Superior temporal gyrus (tissue), 1 donor: ENCODE measurements around the gene CARD6.
"Not testable (repeated sequence)": the region's sequence is repeated elsewhere in the genome, so short reads cannot be mapped to it uniquely, and the experiment has no call there.

Experiments
- DNase-seq: peaks from one replicate; pipeline ENCODE4 v3.0.0-alpha.2; 2016; ENCODE audit errors: extremely low spot score

The CARD6 gene

GRCh38 chr5:40841068-40841805 is at the start of gene CARD6:
Gene CARD6 (plus strand): TSS chr5:40841367. CDS start chr5:40841383, 16 bp downstream.
- no peak for DNase-seq

- no peak for DNase-seq
Measured at GRCh38 chr5:40791715-40792139, 49.4 kb upstream of the CARD6 start.

DNA sequence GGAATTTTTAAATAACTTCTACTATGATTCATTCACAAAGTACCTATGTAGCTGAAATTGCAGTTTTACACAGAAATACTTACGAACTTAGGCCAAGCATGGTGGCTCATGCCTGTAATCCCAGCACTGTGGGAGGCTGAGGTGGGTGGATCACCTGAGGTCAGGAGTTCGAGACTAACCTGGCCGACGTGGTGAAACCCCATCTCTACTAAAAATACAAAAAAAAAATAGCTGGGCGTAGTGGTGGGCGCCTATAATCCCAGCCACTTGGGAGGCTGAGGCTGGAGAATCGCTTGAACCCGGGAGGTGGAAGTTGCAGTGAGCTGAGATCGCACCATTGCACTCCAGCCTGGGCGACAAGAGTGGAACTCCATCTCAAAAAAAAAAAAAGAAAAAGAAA is 48.5 kb upstream of the CARD6 start:
- DNase-seq = not testable (repeated sequence)

- not testable (repeated sequence) for DNase-seq
Measured at GRCh38 chr5:40794340-40794739, 46.8 kb upstream of the CARD6 start.

DNA sequence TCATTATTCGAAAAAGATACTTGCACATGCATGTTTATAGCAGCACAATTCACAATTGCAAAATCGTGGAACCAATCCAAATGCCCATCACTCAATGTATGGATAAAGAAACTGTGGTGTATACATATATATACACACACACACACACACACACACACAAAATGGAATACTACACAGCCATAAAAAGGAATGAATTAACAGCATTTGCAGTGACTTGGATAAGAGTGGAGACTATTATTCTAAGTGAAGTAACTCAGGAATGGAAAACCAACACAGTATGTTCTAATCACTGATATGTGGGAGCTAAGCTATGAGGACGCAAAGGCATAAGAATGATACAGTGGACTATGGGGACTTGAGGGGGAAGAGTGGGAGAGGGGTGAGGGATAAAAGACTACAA is 46.3 kb upstream of the CARD6 start:
- DNase-seq = not testable (repeated sequence)

DNA sequence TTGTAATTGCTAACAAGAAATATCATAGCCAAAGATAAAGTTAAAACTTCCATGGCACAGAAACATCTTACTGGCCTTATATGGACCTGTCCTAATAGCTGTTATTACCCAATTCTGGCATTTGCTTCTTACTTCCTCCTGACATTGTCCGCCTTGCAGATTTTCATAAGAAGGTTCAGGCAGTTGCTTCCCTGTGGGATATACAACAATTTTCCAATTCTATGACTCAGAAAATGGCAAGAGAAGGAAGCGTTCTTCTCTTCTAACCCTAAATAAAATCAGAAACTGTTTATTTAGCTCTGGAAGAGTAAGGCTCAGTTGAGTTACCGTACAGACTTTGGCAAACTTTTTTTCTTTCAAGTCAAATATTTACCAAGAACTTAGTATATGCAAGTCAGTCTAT is 44.7 kb upstream of the CARD6 start:
- DNase-seq = no peak

GRCh38 chr5:40797273-40798011 is 43.7 kb upstream of the CARD6 start:
- DNase-seq = peak; percentile 58

DNA sequence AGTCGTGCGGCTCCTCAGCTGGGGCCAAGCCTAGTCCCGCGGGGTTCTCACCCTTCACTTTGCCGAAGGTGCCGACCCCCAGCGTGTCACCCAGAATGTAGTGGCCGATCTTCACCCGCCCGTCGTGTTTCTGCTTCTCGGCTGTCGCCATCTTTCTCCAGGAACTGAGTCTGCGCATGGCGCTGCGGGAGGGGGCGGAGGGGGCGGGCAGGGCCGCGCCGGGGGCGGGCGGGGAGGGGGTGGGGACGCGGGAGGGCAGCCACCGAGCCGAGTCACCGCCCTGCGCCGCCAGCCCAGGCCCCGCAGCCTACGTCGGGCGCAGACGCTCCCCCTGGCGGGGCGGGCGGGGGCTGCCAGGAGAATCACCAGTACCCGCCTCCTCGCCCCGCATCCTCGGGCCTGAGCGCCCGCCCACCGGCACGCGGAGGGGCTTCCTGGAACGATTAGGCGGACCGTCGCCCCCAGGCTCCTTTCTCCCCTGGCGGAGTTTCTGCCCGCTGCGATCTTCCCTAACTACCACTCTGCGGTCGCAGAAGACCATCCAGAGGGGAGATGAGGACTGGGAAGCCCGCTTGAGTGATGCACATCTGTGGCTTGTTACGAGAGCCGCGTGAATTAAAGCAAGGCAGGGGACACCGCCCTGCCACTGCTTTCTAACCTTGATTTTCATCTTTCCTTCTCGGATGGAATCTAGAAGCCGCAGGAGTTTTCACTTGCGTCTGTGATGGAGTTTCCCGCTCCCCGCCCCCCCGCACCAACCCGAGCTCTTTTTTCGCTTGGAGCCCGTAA is 43.0 kb upstream of the CARD6 start, which contains the start of gene PRKAA1:
TSS of gene PRKAA1 (minus strand) at position 363 of the 789 bp plus-strand sequence. CDS start at position 178, 185 bp downstream.
- DNase-seq = peak; percentile 84

- DNase-seq = peak; percentile 73
Measured at GRCh38 chr5:40798801-40799210, 42.4 kb upstream of the CARD6 start.

DNA sequence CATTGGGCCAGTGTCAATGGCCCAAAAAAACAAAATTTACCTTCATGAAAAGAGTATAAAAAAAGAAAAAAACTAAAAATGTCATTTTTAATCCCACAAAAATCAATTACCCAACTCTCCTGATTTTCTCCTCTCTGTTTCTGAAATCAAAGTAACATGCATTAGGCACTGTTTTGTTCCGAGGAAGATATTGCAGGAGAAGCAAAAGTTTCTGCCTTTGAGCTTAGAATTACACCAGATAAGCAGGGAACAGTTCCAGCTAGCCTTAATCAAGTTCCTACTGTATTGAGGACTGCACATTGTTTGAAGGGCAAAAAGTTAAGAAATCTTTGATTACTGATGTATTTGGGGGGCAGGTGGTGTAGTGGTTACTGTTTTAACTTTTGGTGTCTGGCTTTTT is 41.9 kb upstream of the CARD6 start:
- no peak for DNase-seq

GRCh38 chr5:40801771-40802562 is 39.2 kb upstream of the CARD6 start:
- no peak for DNase-seq

DNA sequence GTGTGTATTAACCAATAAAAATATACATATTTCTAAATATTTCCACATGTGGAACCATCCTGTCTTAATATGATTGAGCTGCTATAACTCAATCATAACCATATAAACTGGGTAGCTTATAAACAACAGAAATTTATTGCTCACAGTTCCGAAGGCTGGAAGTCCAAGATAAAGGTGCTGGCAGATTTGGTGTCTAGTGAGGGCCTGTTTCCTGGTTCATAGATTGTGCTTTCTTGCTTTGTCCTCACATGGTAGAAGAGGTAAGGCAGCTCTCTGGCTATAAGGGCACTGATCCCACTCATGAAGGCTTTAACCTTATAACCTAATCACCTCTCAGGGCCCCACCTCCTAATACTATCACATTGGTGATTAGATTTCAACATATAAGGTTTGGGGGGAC is 29.0 kb upstream of the CARD6 start:
- no peak for DNase-seq

DNA sequence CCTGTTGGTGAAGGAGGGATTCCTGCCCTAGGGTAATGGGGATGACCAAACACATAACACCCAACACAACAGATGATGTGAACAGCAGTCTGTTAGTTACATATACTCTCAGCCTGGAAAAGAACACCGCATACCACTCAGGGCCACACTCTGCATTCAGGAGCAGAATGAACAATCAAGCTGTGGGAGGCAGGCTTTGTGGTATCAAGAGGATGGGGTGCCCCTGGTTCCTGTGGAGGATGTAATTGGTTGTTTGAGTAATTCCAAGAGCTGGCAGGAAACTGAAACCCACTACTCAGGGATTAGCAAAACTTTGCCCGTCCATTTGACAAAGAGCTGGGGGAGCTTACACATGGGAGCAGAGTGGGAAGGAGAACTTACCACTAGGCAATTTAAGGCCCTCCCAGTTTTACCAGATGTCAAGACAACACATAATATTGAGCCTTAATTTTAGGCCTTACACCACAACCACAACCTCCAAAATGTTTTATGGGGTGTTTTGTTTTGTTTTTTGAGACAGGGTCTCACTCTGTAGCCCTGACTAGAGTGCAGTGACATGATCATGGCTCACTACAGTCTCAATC is 27.4 kb upstream of the CARD6 start:
- no peak for DNase-seq

- DNase-seq = no peak
Measured at GRCh38 chr5:40823459-40823858, 17.7 kb upstream of the CARD6 start.

DNA sequence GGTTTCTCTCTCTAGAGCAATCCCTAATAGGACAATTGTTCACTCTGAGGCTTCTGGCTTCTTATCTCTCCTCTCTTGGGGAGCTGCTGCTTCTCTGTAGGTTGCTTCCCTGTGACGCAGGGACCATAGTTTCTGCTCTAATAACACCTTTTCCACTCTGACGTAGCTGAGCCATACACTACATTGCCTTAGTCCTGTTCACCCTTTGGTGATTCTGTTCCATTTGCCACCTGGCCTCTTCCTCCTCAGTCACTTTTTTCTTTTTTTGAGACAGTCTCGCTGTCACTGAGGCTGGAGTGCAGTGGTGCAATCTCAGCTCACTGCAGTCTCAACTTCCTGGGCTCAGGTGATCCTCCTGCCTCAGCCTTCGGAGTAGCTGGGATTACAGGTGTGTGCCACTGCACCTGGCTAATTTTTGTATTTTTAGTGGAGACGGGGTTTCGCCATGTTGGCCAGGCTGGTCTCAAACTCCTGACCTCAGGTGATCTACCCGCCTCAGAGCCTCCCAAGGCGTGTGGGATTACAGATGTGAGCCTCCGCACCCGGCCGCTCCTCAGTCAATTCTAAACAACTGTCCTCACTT is 15.6 kb upstream of the CARD6 start:
- DNase-seq = not testable (repeated sequence)

GRCh38 chr5:40826489-40827187 is 14.5 kb upstream of the CARD6 start:
- DNase-seq = no peak

DNA sequence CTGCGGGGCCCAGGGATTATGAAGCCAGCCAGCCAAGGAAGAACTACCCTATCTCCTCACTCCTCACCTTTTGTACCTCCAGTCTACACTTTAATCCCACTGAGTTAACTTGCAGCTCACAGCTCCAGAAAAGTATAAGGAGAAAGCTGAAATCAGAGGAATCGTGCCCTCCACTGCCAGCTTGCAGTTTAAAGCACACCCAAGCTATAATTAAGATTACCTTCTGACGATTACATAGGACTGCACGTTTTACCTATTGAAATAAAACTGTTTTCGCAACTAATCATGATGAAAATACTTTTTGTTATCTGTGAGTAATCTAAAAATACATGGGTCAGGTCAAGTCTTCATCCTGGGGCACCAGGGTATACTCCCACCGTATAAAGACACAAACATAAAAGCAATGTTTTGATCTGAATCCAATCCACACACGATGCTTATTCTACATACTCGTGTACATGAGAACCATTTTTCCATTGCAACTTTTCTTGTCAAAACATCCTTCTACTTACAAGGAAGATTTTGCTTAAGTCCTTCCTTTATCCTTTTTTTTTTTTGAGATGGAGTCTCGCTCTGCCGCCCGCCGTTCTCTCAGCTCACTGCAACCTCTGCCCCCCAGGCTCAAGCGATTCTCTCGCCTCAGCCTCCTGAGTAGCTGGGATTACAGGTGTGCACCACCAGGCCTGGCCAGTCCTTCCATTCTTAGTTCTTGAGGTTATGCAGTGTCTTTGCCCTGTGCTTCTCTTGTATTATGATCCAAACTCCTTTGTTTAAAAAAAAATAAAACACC is 13.8 kb upstream of the CARD6 start:
- no peak for DNase-seq

DNA sequence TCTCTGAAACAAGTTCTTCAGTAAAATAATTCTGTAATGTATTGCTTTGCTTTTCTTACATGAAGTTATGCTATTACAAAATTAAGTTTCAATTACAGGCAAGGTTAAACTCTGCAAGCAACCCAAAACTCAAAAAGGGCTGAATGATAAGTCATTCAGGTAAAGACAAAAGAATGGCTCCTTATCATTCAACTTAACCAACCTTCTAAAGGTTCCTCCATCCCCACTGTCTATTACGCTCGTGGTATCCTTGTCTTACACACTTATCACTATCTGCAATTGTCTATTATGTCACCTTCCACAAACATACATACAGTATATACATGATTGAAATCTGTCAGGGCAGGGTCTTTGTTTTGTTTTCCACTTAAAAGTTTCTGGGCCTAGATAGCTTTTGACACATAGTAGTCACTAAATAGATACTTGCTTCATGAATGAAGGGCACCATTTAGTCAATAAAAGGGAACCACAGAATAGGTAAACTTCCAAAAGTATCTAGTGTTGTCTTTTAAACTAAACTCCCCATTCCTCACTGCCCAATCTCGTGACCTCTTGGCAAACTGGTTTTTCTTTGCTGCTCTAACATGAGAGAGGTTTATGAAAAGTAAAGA is 13.0 kb upstream of the CARD6 start:
- DNase-seq = no peak
